ENCODE measurements around the gene C20orf144.
A peak's percentile ranks its signal among the peaks of the same experiment; 100 is the strongest.

The C20orf144 gene

DNA sequence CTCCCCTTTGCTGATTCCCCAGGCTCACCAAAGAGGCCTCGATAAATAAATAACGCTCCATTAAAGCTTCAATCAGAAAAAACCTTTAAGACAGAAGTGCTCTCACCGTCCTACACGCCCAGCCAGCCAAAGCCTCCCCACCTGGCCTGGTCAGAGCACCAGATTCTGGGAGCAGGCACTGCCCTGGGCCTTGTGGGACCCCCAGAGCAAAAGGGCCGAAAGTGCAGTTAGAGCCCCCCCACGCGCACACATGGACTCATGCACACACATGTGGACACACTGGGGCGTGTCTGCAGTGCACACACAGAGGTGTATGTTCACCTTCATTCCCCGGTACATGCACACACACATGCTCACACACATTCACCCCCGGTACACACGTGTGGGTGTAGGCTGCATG, 14.0 kb downstream of the C20orf144 start:
- FAIRE-seq = no peak

GRCh38 chr20:33676652-33677645, 14.8 kb downstream of the C20orf144 start:
- no peak for FAIRE-seq
- no peak for DNase-seq (ENCODE audit: low spot score)

More for the DNA sequence above, 14.0 kb downstream of the C20orf144 start:
- no peak for DNase-seq (ENCODE audit: low spot score)

- no peak for DNase-seq (ENCODE audit: low spot score)
- no peak for FAIRE-seq
These were observed 16.0 kb downstream of the C20orf144 start for GRCh38 chr20:33677991-33678702.

- FAIRE-seq (no peak), DNase-seq (ENCODE audit: low spot score) (no peak)
These were observed 17.8 kb downstream of the C20orf144 start for GRCh38 chr20:33679758-33680485.

DNA sequence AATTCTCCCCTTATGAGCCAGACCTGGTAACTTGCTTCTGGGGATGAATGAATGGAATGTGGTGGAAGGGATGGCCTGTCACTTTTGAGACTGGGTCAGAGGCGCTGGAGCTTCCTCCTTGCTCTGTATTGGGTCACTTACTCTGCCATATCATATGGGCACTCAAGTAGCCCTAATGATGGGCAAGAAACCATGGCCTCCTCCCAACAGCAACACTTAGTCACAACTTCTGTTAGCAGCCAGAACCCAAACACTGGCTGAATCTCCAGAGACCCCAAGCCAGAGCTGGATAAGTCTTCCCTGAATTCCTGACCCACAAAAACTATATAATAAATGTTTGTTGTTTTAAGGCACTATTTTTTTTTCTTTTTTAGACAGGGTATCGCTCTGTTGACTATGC, 18.6 kb downstream of the C20orf144 start:
- FAIRE-seq = no peak

GRCh38 chr20:33681288-33681687, 19.2 kb downstream of the C20orf144 start:
- DNase-seq (ENCODE audit: low spot score) = no peak
- no peak for FAIRE-seq

More for the DNA sequence above, 18.6 kb downstream of the C20orf144 start:
- no peak for DNase-seq (ENCODE audit: low spot score)

- FAIRE-seq (no peak), DNase-seq (ENCODE audit: low spot score) (no peak)
These were observed 19.7 kb downstream of the C20orf144 start for GRCh38 chr20:33681728-33682353.

- DNase-seq (ENCODE audit: low spot score) (no peak), FAIRE-seq (no peak)
These were observed 22.6 kb downstream of the C20orf144 start for GRCh38 chr20:33684533-33685327.

DNA sequence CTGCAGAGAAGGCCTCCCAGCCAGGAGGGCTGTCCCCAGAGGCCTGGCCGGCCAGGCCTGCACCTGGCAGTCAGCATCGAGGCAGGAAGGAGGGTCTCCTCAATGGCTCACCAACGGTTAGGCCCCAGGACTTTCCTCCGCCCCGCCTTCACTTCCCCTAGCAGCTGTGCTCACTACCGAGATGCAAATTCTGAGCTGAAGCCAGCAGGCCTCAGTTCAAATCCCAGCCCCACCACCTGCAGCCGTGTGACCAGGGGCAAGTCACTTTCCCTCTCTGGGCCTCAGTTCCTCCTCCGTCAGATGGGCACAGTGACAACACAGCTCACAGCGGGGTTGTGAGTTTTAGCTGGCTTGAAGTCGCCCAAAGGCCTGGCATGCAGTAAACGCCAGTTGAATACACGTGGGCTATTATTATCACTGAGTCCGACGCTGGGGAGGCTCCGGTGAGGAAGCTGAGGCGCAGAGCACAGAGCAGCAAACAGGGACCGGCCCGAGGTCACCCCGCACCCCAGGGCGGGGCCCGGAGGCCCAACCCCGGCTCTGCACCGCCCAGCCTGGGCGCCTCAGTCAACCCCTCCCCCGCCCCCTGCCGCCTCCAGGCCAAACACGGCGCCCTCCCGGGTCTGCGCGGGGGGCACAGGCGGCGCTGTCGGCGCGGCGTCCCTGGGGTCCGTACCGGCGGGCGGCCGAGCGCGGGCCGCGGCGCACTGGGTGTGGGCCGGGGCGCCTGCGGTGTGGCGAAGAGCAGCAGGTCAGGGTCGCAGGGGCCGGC, 23.4 kb downstream of the C20orf144 start:
- peak; percentile 5 for DNase-seq (ENCODE audit: low spot score)
- FAIRE-seq = no peak

- DNase-seq (ENCODE audit: low spot score) = peak; percentile 85
- no peak for FAIRE-seq
These were observed 24.2 kb downstream of the C20orf144 start, which contains the start of gene E2F1 for GRCh38 chr20:33686100-33686983. E2F1 (minus strand) TSS chr20:33686385; CDS start chr20:33686264, 121 bp downstream.

DNA sequence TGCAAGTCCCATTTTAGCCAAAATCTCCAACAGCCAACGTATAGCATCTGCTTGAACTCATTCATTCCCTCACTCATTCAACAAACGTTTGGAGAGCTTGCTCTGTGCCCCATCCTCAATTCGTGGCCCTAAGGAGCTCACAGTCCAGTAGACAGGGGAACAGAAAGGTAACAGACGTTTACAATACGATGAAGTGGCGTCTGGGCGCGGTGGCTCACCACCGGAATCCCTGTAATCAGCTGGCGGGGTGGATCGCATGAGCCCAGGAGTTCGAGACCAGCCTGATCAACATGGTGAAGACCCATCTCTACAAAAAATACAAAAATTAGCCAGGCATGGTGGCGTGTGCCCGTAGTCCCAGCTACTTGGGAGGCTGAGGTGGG, 24.8 kb downstream of the C20orf144 start:
- no peak for DNase-seq (ENCODE audit: low spot score)
- no peak for FAIRE-seq

- DNase-seq (ENCODE audit: low spot score) (peak; percentile 42), FAIRE-seq (no peak)
These were observed 25.3 kb downstream of the C20orf144 start for GRCh38 chr20:33687370-33687915.

GRCh38 chr20:33687993-33688937, 26.1 kb downstream of the C20orf144 start:
- no peak for FAIRE-seq
- DNase-seq (ENCODE audit: low spot score) = no peak

DNA sequence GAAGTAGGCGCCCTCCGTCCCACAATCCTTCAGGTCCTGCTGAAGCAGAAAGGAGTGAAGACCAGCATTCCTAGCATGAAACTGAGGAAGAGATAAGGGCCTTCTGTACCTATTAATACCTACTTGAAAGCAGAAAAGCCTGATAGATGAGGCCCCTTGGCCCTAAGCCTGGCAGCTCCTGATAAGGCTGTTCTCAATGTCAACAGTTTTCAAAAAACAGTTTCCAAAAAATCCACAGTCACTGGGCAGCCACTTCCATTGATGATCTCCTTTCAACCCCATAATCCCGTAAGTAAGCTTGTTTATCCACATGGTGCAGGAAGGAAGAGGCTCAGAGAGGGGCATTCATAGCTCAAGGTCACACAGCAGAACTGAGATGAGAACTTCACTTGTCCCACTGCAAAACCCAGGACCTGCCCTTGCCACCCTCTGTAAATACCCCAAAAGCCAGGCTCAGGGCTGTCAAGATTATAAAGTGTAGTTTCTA, 26.9 kb downstream of the C20orf144 start:
- DNase-seq (ENCODE audit: low spot score) = no peak
- FAIRE-seq = no peak

DNA sequence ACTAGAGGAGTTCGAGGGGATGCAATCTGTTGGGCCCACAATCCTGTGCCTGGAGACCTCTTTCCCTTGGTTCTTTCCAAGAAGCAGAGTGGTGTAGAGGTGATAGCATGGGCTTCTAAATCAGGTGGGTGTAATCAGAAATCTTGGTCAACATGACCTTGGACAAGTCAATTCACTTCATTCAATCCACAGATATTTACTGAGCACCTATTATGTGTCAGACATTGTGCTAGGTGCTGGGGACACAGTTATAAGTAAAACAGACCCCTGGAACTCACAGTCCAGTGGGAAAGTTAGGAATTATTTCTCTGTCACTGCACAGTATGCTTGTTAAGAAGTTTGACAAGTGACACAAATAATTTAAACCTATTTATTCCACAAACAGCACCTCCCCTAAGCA, 27.4 kb downstream of the C20orf144 start:
- DNase-seq (ENCODE audit: low spot score) = no peak
- FAIRE-seq = no peak

DNA sequence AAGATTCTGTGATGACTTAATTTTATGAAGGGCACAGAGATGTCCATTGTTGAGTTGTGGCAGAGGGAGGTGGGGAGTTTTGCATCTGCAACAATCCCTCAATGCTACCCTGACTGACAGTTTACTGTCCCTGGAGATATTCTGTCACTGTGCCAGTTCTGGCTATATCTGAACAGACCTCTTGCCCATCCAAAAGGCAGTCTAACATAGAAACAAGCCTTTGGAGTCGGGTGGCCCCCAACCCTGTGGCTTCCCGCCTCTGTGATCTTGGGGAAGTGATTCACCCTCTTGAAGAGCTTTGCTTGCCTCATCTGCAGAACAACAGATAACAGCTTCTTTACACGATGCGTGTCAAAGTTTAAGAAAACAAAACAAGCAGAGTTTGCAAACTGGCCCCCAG, 27.8 kb downstream of the C20orf144 start:
- DNase-seq (ENCODE audit: low spot score) (no peak), FAIRE-seq (no peak)

DNA sequence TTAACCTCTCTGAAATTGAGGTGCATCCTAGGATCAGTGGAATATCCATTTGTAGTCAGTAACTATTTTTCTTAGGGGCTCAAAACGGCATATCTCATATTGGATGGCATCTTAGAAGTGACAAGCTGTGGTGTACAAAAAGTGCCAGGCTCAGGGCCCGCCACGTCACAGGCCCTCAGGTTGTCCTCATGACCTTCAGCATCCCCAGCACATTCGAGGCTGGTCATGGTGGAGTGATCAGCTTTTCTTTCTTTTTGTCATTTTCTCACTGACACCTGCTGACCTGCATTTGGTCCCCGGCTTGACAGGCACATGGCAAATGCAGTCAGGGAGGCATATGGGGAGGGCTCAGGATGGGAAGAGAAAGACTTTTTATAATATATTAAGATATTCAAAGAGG, 31.2 kb downstream of the C20orf144 start:
- FAIRE-seq (no peak), DNase-seq (ENCODE audit: low spot score) (no peak)
